GM18870 (cell line): ENCODE measurements around the gene TMEM191C.
"Not testable (repeated sequence)": the region's sequence is repeated elsewhere in the genome, so short reads cannot be mapped to it uniquely, and the experiment has no call there.

Experiments
- ATAC-seq: cut with Tn5 transposase; IDR thresholded peaks from one replicate; pipeline ENCODE4 v1.9.1; 2021; ENCODE audit warnings: moderate library complexity; ENCODE audit not compliant: unreplicated experiment

The TMEM191C gene

GRCh38 chr22:21472984-21473383, 5.8 kb downstream of the TMEM191C start:
- ATAC-seq = not testable (repeated sequence)

DNA sequence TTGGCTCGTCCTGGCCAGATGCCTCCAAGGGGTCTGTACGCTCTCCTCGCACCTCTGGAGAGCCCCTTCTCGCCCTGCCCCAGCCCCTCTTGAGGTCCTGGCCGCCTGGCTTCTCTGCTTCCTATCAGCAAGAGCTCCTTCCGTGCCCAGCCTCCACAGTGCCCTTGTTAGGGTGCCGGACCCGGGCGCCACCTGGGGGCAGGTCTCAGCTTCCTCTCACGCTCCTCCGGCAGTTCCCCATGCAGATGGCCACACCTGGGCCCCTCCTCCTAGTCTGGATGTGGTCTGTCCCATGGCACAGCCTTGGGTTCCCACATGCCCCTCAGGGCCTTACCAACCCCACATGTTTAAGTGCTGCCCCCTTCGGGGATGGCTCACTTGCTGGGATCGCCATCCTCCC, 6.5 kb downstream of the TMEM191C start:
- not testable (repeated sequence) for ATAC-seq

DNA sequence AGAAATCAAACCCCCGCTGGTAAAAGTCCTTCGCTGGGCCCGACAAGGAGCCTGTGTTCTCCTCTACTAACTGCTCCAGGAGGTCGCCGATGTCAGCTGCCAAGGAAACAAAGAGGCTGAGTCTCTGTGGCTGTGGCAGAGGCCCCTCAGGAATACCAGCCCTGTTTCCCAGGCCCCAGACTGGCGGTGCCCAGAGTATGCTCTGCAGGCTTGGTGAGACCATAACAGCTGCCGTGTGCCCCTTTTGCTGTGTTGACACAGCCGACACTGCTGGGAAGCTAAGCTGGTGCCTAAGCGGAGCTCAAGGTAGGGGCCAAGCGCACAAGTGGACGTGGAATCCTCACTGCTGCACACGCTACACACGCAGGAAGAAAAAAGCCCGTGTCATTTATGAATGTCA, 16.9 kb downstream of the TMEM191C start:
- not testable (repeated sequence) for ATAC-seq

DNA sequence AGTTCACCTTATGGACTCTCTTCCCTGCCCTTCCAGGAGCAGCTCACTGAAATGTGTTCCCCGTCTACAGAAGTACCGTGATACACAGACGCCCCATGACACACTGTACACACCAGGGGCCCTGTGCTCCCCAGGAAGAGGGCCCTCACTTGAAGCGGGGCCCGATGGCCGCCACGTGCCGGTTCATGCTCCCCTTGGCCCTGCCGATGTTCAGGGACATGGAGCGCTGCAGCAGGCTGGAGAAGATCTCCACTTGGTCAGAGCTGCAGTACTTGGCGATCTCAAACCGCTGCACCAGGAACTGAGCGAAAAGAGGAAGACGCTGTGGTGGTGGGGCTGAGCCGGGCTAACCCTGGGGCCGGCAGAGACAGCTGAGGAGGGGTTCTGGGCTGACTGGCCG, 20.5 kb downstream of the TMEM191C start:
- not testable (repeated sequence) for ATAC-seq

GRCh38 chr22:21489149-21489680, 22.0 kb downstream of the TMEM191C start:
- ATAC-seq = not testable (repeated sequence)

DNA sequence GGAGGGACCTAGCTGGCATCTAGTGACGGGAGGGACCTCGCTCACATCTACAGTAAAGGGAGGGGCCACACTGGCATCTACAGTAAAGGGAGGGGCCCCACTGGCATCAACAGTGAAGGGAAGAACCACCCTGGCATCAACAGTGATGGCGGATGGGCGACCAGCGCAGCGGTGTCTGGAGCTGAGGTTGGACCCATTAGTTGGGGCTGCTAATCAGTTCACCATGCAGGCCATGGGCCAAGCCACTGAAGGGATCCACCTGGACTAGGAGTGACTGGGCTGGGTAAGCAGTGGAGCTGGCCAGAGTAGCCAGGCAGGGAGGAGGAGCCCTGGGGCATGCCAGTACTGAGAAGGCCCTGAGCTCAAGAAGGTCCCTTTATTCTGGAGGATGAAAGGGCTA, 23.4 kb downstream of the TMEM191C start:
- ATAC-seq = not testable (repeated sequence)

DNA sequence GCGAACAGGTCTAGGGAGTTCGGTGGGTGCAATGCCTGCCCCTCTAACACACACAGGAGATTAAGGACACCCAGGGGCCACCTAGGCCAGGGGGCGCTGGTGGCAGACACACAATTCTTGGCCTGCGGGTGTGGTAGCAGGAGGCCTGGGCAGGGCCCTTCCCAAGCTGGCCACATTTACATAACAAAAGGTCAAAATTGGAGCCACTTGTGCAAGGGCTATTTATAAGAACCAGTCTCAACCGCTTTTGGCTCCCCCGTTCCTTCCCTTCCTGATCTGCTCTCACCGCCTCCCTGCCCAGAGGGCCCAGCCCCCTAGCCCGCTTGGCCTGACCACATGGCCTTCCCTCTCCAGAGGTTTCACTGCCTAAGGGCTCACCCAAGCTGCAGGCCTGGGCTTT, 25.1 kb downstream of the TMEM191C start:
- not testable (repeated sequence) for ATAC-seq

GRCh38 chr22:21493789-21494782, 26.9 kb downstream of the TMEM191C start:
- not testable (repeated sequence) for ATAC-seq

DNA sequence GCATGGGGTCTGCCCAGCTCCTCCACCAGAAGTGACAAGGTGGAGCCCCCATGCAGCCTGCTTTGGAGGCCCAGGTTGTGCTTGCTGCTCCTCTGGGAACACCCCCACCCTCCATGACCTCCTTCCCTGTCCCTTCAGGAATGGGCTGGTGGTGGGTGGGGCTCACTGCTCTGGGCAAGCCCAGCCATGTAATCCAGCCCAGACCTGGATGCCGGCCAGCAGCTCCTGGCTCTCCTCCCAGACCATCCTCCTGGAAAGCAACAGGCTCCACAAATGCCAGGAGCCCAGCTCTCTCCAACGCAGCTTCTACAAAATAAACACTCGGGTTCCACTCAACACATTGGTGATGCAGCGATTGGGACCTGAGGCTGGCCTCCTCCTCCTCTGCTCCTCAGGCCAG, 30.8 kb downstream of the TMEM191C start:
- not testable (repeated sequence) for ATAC-seq

GRCh38 chr22:21498489-21498888, 31.3 kb downstream of the TMEM191C start:
- not testable (repeated sequence) for ATAC-seq

DNA sequence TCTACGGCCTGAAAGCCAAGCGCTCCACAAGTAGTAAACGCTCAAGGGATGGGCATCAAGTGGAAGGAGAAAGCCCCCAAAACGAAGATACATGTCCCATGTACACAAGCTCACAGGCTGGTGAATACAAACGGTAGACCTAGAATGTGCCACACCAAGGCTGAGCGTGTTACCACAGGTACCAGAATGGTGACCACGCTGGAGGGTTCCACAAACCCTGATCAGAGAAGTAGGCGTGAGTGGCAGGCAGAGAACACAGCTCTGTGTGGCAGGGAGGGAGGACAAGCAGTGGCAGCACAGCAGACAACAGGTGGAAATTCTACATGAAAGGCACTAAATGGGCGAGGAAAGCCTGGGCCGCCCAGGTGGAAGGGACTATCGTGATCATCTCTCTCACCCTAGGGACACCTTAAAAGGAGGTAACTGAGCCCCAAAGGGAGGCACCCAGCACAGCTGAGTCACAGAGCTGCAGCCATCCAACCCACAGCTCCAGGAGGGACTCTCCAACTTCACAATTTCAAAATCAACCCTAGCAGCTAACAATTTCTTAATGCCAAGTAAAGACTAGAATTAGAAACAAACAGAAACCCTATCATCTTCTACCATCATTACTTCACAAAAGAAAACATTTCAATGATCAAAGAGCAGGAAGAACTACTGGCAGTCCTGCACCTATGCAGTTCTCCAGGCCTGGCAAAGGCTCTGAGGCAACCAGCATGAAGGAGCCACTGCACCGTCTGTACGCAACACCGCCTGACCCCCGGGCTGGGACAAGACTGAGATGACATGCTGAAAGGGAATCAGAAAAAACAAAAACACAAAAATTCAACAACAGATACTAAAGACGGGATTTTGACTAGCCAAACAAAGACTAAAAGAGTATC, 32.7 kb downstream of the TMEM191C start:
- ATAC-seq = not testable (repeated sequence)

DNA sequence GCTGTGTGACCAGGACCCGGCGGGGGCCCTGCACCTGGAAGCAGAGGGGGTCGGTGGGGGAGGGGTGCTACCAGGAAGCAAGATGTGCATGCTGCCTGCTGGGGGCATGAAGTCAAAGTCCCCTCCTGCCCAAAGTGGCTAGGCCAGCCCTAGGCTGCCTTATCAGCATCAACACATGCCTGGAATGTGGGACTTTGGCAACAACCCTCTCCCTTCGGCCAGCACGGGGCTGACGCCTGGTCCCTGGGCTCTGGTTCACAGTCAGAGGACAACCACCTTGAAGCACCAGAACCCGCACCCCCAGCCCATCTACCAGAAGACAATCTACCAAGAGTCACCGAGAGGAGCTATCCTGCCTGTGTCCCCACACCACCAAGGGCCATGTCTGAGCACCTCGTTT, 43.2 kb downstream of the TMEM191C start:
- not testable (repeated sequence) for ATAC-seq

DNA sequence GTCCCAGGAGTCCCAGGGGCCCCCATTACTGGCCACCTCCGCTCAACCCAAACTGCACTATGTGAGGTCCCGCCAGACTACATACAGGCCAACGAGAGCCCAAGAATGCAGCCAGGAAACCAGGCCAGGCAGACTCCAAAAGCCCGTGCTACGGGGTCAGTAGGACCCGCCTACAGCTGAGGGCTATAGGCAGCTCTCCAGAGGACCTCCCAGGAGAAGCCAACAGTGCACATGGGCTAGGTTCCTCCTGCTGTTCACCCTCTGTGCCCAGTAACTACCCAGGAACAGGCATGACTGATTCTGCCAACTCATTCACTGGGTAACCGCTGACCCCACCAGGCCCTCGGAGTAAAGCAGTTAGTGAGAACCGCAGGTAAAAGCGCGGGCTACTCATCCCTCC, 44.8 kb downstream of the TMEM191C start:
- not testable (repeated sequence) for ATAC-seq

DNA sequence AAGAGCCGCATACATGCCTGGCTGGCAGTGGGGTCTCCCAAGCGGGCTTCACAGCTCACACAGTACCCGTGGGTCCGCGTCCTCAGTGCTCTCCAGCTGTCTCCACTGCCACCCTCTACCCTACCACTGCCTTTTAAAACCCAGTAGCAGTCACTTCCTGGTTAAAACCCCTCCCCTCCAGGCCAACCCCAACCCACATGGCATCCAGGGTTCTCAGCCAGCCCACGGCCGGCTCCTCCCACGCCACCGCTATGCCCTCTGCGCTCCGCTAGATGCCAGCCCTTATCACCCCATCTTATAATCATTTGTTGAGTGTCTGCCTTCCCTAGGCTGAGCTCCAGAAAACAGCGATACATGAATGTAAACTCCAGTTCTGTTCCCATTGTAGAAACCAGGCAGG, 46.9 kb downstream of the TMEM191C start:
- not testable (repeated sequence) for ATAC-seq

DNA sequence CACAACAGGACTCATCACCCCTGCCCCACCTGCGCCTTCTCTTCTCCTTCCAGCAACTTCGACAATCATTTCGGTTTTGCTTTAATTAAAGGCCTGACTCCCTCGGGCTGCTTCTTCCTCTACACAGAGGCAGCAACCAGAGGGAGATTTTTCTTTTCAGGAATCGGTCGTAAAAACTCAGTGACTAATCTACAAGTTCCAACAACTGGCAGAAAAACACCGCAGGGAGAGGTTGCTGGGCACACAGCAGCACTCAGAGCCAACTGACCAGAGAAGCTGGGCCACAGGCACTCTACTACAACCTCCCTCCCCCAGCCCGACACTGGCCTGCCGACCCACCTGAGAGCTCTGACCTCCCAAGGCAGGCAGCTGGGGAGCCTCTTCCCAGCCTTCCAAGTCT, 48.0 kb downstream of the TMEM191C start:
- ATAC-seq = not testable (repeated sequence)

GRCh38 chr22:21516522-21516921, 49.3 kb downstream of the TMEM191C start:
- not testable (repeated sequence) for ATAC-seq

GRCh38 chr22:21516970-21517764, 50.0 kb downstream of the TMEM191C start:
- not testable (repeated sequence) for ATAC-seq
